HEK293T (cell line): ENCODE results near the gene KCNMB4.

Source experiments
- FOXK2 ChIP-seq: fragments of 450-650 bp; IDR thresholded peaks from 2 replicates; pipeline ENCODE4 v1.6.1; 2016; ENCODE audit warnings: mild to moderate bottlenecking
- SUZ12 ChIP-seq: fragments of 450-650 bp; IDR thresholded peaks from 2 replicates; pipeline ENCODE4 v1.6.1; 2016; ENCODE audit warnings: mild to moderate bottlenecking

GRCh38 chr12:70365648-70366518, at the start of gene KCNMB4:
- TF ChIP-seq SUZ12, result no peak
- no peak for TF ChIP-seq FOXK2
